IPS-11a (cell line): Measurements from ENCODE around the gene NCSTN.

Source experiments
- H3K4me3 ChIP-seq: one replicate; pipeline ENCODE4 v1.5.1; 2013; ENCODE audit warnings: low read depth, low read length, control low read depth

The NCSTN gene

GRCh38 chr1:160346958-160347357, 3.8 kb downstream of the NCSTN start:
- H3K4me3 ChIP-seq = no peak overlapping the region

- H3K4me3 ChIP-seq = no peak overlapping the region
These were observed 8.4 kb downstream of the NCSTN start for GRCh38 chr1:160351629-160352028.

- H3K4me3 ChIP-seq = no peak overlapping the region
These were observed 9.4 kb downstream of the NCSTN start for GRCh38 chr1:160352555-160352954.

- no peak overlapping the region for H3K4me3 ChIP-seq
These were observed 10.0 kb downstream of the NCSTN start for GRCh38 chr1:160353223-160353622.

- no peak overlapping the region for H3K4me3 ChIP-seq
These were observed 11.3 kb downstream of the NCSTN start for GRCh38 chr1:160354388-160354985.

- no peak overlapping the region for H3K4me3 ChIP-seq
These were observed 14.3 kb downstream of the NCSTN start for GRCh38 chr1:160357286-160358002.

GRCh38 chr1:160358073-160358472, 14.9 kb downstream of the NCSTN start:
- no peak overlapping the region for H3K4me3 ChIP-seq

- no peak overlapping the region for H3K4me3 ChIP-seq
These were observed 16.5 kb downstream of the NCSTN start for GRCh38 chr1:160359559-160360226.

GRCh38 chr1:160360227-160360695, 17.1 kb downstream of the NCSTN start:
- H3K4me3 ChIP-seq = no peak overlapping the region

GRCh38 chr1:160361199-160361598, 18.0 kb downstream of the NCSTN start:
- H3K4me3 ChIP-seq = no peak overlapping the region

- H3K4me3 ChIP-seq = no peak overlapping the region
These were observed 18.6 kb downstream of the NCSTN start for GRCh38 chr1:160361814-160362167.

GRCh38 chr1:160362168-160362957, 19.2 kb downstream of the NCSTN start:
- H3K4me3 ChIP-seq = no peak overlapping the region

GRCh38 chr1:160363010-160363409, 19.8 kb downstream of the NCSTN start:
- no peak overlapping the region for H3K4me3 ChIP-seq

GRCh38 chr1:160363951-160364735, 21.0 kb downstream of the NCSTN start:
- H3K4me3 ChIP-seq = no peak overlapping the region

- no peak overlapping the region for H3K4me3 ChIP-seq
These were observed 22.1 kb downstream of the NCSTN start for GRCh38 chr1:160365325-160365724.

GRCh38 chr1:160366731-160367515, 23.7 kb downstream of the NCSTN start, which contains the start of gene NHLH1:
TSS of gene NHLH1 (plus strand) at chr1:160367071. CDS start at chr1:160370732, 3,661 bp downstream.
- no peak within 1 kb of the TSS for H3K4me3 ChIP-seq

- H3K4me3 ChIP-seq = no peak overlapping the region
These were observed 24.3 kb downstream of the NCSTN start for GRCh38 chr1:160367516-160367900.

GRCh38 chr1:160367934-160368923, 25.0 kb downstream of the NCSTN start:
- H3K4me3 ChIP-seq = no peak overlapping the region
